Hindlimb muscle (tissue), 1 donor: Measurements from ENCODE around the gene FOXP1. TPM values are rescaled to one million over a fixed set of nuclear protein-coding genes. Genes with fewer than 3 reads are reported as not detected.

Experiments used
- DNase-seq: peaks from one replicate; pipeline ENCODE4 v3.0.0-alpha.2; 2013
- polyA plus RNA-seq: library from polyadenylated mRNA; unstranded; fragments of 120-200 nt; gene quantifications from one replicate; pipeline ENCODE4 v1.2.1, GENCODE V29; 2013; ENCODE audit not compliant: insufficient read length

FOXP1 gene
- polyA plus RNA-seq, 1 donor: 18.2 TPM

DNA sequence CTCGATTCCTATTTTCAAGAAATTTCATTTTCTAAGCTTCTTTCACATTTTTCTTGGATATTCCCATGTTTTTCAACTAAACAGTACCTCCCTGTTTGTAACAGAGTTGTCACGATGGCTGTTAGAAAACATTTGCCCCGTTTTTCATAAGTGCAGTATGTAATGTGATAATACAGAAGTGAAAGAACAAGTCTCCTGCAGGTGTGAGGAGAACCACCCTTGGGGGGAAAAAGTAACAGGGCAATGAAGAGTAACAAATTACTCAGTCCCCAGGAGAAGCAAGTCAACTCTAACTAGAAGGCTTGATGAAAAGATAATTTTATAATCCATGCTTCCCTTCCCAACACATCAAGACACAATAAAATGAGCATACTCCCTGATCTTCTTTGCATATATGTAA lies 493.3 kb downstream of the FOXP1 start:
- no peak for DNase-seq

DNA sequence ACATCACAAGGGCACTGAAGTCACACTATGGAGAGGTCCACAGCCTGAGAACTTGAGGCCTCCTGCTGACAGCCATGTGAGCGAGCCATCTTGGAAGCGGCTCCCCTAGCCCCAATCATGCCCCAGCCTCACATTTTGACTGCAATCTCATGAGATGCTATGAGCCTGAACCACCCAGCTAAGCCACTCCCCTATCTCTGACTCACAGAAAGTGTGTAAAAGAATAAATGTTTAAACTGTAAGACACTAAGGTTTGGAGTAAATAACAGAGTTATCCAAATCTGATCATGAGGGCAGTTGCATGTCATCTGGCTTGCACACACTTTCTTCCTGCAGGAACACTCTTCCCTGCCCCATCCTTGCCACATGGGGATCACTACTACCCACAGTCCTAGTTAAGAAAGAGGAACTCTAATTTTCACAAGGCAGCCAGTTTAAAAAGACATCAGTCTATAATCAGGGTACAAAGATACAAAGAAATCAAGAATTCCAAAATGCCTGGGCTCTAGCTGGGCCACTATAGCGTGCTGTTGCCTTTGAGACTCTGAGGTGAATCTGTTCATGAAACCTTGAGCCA lies 494.2 kb downstream of the FOXP1 start:
- DNase-seq: no peak

DNA sequence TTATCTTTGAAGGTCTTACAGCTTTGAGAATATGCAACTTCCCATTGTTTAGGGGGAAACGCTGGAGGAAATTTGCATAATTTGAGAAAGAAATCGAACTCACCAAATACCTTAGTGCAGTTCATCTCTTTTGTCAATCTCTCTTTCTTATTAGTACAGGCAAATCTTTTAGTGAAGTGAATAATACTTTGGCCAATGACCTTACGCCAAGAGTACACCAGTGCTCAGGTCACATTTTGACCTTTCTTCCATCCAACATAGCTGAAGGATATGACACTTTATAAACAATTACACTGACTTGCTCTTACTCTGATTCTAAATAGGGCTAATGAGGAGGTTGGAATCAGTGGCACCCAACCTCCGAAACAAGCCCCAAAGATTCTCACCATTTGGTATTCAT lies 494.8 kb downstream of the FOXP1 start:
- no peak for DNase-seq

DNA sequence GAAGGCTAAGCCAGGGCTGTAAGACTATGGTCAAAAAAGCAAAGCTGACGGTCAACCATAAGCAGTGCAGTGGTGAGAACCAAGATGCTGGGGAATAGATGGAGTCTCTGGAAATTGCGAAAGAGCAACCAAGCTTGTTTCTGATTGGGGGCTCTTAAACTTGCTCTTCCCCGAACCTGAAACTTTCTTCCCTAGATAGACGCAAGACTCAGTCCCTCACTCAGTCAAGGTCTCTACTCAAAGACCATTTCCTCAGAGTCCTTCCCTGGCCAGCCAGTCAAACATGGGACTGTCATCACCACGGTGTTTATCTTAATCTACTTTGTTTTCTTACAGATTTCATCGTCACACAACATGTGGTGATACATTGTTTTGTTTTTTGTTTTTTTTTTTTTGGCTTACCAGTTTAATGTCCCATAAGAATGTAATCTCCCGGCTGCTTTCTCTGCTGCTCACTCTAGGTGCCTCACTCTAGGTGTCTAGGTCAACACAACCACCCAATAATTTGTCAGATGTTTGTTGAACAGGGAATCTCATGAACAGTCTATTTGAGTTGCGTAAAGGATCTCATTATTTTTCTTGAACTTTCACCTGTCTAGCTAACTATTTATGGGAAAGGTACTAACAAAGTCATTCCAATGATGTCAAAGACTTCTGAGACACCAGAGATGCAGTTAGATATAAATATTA lies 495.4 kb downstream of the FOXP1 start:
- DNase-seq: no peak

DNA sequence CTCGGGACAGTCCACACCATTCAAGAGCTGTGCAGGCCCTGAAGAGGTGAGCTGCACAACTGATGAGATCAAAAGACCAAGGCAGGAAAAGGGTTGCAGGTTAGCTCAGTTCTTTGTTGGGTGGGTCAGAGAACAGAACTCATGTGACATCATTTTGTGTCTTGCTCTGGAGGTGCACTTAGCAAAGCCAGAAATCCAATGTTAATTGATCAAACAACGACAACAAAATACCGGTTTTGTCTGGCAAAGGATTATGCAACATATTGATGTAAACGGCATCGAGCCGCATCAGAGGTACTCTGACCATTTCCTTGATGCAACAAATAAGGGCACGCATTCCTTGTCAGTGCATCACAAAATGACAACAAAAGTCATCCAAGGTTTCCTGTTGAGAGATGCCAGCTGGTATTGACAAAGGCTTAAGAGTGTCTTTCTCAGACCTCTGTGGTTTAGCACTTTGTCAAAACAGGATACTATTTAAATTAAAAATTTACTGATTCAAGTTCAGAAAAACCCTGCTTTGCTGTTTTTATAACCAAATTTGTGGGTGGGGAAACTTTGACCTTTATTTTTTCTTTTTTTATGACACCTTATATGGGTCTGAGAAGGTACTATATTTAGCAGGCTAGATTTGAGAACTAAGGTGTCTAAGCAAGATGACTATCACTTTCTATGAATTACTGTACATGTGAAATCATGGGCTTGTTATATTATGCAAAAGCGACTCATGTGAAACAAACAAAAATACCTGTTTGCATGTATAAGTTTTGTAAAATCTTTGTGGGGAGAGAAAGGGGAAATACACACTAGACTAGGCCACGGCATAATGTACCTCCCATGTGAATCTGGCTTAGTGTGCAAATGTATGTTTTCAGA lies 496.1 kb downstream of the FOXP1 start:
- no peak for DNase-seq

DNA sequence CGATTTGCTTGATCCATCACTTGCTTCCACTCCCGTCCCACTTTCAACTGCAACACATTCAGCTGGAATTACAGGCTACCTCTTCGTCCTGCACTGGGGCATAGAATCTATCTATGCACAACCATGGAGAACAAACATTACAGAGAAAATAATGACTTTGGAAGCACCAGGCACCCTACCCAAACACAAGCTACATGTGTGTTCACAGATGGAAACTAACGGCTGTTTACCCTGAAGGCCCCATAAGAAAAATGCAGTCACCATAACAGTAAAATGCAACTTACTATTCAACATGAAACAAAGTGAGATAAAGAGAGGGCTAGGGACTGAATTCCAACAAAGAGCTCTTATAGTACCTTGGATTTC lies 496.8 kb downstream of the FOXP1 start:
- DNase-seq: no peak

DNA sequence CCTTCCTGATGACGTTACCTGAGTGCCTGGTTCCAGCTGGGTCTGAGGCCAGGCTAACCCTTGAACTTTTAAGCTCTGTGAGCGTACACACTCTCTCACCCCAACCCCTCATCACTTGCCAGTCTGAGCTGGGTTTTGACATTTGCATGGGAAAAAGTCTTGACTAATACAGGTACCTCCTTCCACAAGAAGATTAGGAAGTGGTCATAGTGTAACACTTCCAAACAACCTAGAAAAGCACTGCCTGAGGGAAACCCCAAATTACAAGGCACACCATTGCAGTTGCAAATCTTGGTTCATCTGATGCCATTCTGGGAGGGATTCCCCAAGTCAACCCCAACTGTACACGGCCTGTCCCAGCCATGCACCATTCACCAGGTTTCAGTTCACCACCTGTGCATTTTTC lies 499.8 kb downstream of the FOXP1 start:
- DNase-seq: no peak

DNA sequence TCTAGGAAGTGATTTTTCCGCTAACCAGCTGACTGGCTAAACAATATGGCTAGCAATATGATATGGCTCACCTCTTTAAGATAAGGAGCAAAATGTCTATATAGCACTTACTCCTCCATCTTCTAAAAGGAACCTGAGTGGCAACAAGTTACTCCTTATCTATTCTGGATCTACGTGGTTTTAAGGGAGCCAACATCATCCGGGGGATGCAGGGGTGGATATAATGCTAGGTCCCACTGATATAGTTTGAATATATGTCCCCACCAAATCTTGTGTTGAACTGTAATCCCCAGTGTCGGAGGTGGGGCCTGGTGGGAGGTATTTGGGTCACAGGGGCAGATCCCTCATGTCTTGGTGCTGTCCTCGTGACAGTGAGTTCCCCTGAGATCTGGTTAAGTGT lies 500.7 kb downstream of the FOXP1 start:
- DNase-seq: no peak

DNA sequence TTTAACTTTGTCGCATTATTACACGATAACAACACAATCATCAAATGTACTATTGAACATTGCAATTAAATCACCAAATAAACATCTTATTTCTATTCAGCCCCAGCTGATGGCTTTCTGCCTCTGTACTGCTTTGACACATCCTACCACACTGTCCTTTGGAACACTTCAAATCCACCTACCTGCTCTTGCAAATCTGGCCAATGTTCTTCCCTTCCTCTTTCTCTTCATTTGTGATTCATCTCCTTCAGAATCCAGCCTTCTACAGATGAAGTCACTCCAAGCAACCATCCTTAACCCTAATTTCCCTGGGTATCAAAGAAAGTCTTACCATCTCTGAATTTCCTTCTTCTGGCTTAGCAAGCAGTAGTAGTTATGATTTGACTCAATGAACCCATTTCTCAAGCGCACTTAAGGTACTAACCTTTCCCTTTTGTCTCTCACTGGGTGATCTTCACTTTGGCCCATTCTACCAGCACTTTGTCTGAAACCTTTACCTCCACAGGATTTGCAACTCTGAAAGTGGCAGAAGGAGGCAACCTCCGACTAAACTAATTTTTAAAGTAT lies 502.9 kb downstream of the FOXP1 start:
- no peak for DNase-seq

DNA sequence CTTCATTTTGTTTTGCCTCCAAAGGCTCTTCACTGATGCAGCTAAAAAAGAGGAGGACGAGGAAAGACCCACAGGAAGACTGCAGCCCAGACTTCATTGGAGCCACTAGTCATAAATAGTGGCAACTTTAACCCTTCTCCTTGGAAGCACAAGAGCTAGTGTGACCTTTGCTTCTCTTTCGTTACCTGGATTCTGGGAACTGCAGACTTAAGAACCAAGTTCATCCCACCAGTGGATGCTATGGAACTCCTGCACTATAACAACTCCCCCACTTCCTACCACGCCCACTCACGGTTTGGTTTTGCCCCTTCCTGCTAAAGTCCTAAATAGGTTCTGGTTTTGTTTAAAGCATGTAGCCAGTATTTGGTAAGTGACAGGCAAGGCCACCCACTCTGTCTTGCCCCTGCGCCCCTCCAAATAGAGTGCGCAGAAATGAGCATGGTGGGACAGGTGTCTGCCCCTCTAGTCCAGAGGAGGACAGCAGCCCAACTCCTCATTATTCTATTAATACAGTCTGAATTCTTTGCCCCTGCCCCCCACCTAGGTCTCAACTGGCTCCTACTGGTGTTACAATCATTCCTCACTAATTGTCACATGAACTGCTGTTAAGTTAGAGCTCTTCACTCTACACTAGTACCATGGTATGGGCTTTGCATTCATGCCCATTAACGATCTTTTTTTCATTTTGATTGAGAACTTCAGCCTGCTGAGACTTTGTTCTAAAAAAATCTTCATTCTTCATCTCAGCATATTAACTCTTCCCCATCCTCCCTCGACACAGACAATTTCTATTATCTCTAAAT lies 504.6 kb downstream of the FOXP1 start:
- DNase-seq: no peak

DNA sequence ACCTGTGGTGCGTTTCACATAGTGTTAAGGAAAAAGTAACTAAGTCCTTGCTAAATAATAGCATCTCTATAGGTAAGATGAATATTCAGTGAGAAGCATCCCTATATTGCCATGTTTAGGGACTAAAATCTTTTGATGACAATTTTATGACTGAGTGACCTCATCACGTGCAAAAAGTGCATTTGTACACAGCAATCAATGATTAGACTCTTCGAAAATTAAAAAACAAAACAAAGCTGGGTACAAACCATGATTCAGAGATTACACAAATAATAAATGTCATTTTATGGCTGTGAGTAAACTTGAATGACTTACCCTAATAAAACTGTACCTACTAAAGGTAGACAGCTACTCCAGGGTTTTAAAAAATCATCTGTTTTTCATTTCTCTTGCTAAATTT lies 505.3 kb downstream of the FOXP1 start:
- no peak for DNase-seq

DNA sequence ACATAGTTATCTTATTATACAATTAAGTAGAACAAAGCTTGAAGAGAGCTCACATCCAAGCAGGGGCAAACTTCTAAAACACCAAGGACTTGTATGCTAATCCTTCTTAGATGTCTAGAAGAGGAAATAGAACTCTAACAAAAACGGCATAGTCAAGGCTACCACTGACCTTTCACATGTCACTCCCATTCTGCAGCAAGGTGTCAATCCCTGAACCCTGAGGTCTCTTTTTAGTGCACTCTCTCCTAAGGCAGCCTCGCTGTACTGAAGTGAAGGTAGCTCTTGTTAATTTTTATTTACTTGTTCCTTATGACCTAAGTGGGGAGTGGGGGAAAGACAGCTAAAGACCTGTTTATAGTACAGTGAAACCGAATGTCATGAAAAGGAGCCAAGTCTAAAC lies 506.5 kb downstream of the FOXP1 start:
- no peak for DNase-seq

DNA sequence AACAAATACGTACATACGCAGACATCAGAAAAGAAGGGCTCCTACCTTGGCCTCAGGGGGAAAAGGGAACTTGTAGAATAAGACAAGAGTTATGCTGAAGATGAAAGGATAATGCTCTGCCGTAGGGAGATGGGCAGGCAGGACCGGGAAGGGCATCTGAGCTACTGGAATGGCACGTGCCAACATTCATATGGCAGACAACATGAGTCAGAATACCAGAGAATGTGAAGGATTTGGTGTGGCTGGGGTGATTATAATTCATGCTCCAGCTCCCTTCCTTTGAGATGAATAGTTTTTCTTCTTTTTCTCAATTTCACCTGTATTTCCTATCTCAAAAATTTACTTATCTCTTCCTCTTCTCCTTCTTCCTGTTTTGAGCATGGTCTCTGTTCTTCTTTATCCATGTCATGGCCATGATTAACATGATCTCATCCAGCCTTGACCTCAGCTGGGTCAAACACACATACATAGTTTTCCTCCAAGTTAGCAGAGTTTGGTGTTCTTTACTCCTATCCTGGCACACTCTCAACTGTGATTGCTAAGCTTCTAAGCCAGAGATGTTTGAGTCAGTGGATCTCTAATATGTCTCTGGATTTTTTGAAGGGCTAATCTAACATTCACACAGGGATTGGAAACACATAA lies 507.0 kb downstream of the FOXP1 start:
- DNase-seq: no peak

DNA sequence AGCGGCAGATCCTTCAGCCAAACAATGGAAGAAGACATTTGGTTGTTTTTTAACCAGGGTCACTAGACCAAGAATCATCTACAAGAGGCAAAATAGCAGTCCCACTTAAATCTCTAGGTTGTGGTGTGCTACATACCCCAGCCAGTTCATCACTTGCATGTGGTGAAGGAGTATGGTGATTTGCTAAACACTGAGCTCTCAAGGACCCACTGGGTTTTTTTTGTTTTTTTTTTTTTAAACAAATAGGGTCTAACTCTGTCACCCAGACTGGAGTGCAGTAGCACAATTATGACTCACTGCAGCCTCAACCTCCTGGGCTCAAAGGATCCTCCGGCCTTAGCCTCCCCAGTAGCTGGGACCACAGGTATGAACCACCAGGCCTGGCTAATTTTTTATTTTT lies 508.0 kb downstream of the FOXP1 start:
- DNase-seq: no peak

DNA sequence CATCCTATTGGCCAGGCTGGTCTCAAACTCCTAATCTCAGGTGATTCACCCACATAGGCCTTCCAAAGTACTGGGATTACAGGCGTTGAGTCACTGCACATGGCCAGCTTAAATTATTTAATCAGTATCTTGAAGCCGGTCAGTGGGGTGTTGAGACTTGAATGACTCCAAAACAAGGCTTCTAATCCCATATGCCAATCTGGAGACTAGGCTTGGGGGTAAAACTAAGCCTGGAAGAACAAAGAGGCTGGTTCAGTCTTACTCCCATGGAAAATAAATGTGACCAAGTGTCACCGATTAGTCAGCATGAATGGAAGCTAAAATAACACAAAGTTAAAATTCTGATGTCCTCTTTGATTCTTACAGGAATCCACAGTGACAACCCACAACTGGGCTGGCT lies 509.1 kb downstream of the FOXP1 start:
- no peak for DNase-seq

DNA sequence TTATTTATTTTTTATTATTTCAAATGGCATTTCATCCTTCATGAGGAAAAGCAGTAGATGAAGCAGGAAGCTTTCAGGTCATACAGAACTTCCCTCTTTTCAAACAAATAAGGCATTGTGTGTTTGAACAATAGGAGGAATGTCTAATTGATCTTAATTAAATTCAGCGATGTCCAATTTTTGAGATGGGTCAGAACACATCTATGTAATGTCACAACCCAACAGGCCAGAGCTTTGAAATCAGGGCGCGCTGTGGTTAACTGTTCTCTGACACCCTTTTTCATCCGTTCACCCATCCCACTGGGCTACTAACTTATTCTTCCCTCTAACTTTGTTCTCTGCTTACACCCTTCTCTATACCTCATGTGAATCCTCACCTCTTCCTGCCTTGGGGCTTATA lies 510.5 kb downstream of the FOXP1 start:
- no peak for DNase-seq

DNA sequence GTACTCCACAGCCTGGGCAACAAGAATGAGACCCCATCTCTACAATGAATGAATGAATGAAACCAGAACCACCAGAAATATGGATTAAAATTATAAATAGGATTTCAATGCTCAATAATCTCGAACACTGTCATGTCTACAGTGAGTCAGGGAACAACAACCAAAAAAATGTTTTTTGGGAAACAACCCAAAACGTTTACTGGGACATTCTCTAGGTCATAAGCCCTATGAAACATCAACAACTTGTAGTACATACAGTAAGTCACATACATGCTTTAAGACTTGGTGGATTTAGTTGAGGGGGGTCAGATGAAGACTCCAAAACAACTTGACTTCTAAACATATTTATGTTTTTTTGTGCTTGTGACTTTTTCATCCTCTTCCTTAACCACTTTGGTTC lies 511.2 kb downstream of the FOXP1 start:
- no peak for DNase-seq

DNA sequence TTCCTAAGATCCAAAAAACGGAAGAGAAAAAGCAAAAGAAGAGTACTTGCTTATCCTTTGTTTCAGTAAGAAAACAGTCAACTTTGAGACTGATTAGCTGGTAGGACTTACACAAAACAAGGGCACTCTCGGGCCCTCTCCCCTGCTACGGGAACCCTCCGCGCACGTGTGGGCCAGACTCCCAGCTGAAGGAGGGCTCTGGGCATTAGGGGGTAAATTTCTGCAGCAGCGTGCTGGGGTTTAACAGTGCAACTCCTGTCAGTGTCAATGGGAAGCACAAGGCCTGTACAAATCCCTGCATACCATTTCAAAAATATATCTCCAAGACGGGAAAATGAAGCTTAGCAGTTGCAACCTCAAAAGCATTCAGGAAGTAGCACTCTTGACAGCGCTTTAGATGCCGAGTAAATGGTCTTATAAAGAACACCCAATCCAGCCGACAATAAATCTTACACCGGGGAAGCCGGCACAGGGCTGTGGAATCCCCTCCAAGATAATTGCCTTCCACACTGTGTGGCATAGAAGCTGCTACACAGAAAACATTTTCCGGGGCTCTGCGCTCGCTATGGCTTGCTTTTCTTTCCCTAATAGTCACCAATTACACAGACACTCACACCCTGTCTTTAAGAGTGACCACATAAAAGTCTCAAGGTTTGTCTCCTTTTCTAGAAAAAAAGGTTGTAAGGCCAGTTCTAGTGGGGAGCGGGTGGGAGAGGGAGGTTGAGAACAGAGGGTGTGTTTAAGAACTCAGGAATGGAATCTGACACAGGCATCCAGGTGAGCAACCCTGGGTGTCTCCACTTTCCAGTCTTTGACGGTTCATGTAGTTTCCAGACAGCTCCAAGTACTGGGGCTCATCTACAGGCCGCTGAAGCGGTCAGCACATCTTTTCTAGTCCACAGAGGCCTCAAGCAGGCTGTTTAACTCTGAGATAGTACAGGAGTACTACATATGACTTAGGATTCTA lies 512.7 kb downstream of the FOXP1 start:
- DNase-seq: no peak

DNA sequence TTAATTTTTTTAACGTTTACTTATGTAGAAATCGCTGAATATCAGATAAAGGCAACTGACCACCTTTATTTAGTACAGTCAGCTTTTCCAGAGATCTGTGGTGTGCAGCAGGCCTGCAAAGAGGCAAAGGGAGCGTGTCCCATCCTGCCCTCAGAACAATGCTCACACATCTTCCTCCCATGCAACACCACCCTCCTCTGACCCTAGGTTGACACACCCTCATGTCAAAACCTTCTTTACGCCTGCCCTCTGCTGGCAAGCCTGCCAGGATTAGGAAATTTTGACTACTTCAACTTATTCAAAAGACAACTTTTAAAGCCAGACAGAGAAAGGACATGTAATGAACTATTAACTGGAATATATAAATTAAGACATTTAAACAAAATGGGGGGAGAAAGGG lies 513.7 kb downstream of the FOXP1 start:
- DNase-seq: no peak

DNA sequence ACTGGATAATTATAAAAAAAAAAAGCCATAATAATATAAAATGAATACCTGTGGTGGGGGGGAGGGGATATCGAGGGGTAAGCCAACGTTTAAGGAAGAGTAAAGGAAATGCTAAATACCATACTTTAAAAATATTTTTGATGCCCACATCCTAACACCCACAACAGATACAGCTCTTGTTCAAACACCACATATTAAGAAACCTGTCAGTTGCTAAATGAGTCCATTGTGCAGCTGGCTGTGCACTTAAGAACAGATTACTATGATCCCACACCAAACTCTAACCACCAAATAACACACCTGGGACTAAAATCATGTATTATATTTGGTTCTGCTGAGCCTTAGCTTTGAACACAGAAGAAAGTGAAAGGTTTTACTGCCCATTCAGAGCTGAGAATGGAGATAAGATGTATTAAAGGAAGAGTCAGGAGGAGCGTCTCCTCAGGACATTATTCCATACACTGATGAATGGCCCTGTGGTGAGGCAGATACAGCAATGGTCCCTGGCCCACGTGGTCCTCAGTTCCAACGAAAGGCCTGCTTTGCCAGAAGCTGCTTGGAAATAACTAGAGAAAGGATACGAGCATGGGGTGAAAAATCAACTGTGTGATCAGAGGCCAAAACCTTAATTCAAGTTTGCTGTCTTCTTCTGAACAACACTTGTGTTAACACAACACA lies 515.4 kb downstream of the FOXP1 start:
- DNase-seq: no peak
